GM23338 (cell line): Measurements from ENCODE around the gene LTV1.

Experiments used
- CREB1 ChIP-seq: fragments of 250-450 bp; sonication (Bioruptor Pico); IDR thresholded peaks from 2 replicates; pipeline ENCODE4 v1.5.0; 2020; ENCODE audit warnings: low read depth, mild to moderate bottlenecking, moderate library complexity
- CTCF ChIP-seq, 2 experiments: fragments of 200-600 bp in 1 of 2; sonication (generic) in 1 of 2; conservative IDR thresholded peaks; 2 replicates each; pipeline versions ENCODE4 v1.5.1 to v1.6.1; 2016 to 2017; ENCODE audit warnings: antibody characterized with exemption in 2 of 2, low read depth in 2 of 2, mild to moderate bottlenecking in 2 of 2, moderate library complexity in 1 of 2
- EZH2 ChIP-seq: fragments of 200-600 bp; sonication (generic); IDR thresholded peaks from one replicate; pipeline ENCODE4 v1.8.0; 2017; ENCODE audit warnings: antibody characterized with exemption, mild to moderate bottlenecking, low read depth; ENCODE audit not compliant: unreplicated experiment
- EZH2phosphoT487 ChIP-seq: fragments of 200-600 bp; sonication (generic); IDR thresholded peaks from one replicate; pipeline ENCODE4 v1.8.1; 2018; ENCODE audit warnings: antibody characterized with exemption; ENCODE audit not compliant: unreplicated experiment
- POLR2AphosphoS5 ChIP-seq: IDR thresholded peaks from 2 replicates; pipeline ENCODE4 v1.6.1; 2016; ENCODE audit warnings: antibody characterized with exemption, low read depth
- REST ChIP-seq: IDR thresholded peaks from one replicate; pipeline ENCODE4 v1.6.1; 2018; ENCODE audit warnings: antibody characterized with exemption; ENCODE audit not compliant: unreplicated experiment
- ZNF331 ChIP-seq: fragments of 250-450 bp; sonication (Bioruptor Pico); IDR thresholded peaks from 2 replicates; pipeline ENCODE4 v1.5.0; 2020; ENCODE audit warnings: low read depth, mild to moderate bottlenecking, moderate library complexity

- TF ChIP-seq CTCF (conservative IDR thresholded peaks at IDR 0.05; ENCODE audit: low read depth in 2 of 2): no peak
- TF ChIP-seq EZH2: no peak
- TF ChIP-seq REST: no peak
- TF ChIP-seq POLR2AphosphoS5: no peak
- no peak for TF ChIP-seq EZH2phosphoT487
- TF ChIP-seq CREB1 (CRISPR knock-in tag): no peak
- TF ChIP-seq ZNF331 (CRISPR knock-in tag): no peak
Observed at GRCh38 chr6:143802833-143803565, 40.1 kb upstream of the LTV1 start.
